ENCODE data around the gene HSD17B2. TPM values are rescaled to one million over a fixed set of nuclear protein-coding genes. Genes with fewer than 3 reads are reported as not detected.

HSD17B2 gene
- total and polyA plus RNA-seq, 2 of the 4 experiments (the other 2 are of a cell fraction), result 0.12 to 0.18 TPM

DNA sequence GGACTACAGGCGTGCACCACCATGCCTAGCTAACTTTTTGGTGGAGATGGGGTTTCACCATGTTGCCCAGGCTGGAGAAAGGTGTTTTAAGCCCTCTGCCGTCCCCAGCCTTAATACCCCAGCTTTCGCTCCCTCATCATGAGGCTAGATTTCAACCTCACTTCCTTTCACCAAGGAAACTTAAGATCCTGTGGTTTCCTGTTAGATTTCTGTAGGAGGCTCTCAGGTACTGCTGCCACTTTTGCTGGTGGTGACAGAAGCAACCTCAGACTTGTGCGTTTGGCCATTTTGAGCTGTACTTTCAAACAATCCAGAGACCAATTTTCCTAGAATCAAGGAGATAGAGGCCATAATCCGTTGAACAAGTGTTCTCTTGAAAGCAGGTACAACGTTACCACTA lies 98.7 kb downstream of the HSD17B2 start:
- Histone ChIP-seq H3K79me1 (ENCODE audit: low read depth in 1 of 2, low read length in 2 of 2) (no peaks in the 10 kb centered on the region), H3K14ac (replicated peaks; ENCODE audit: low read depth, low read length) (no peak overlapping the region), H4K8ac (ENCODE audit: low read depth in 2 of 2, low read length in 2 of 2) (no peak overlapping the region), H3K4me1 (ENCODE audit: control insufficient read depth, insufficient read depth, low read length) (peaks cover 1% of the 10 kb centered on the region; the same call in 1 of the 2 replicates), H4K5ac (ENCODE audit: low read depth, low read length) (no peak overlapping the region), H3K18ac (ENCODE audit: low read depth, low read length) (no peak overlapping the region), H4K20me1 (ENCODE audit: insufficient read depth, low read length) (no peaks in the 10 kb centered on the region), H2BK5ac (ENCODE audit: low read depth, low read length, poor library complexity, severe bottlenecking) (no peak overlapping the region), H3K23ac (ENCODE audit: low read depth, low read length) (no peak overlapping the region), H3K4ac (ENCODE audit: low read depth, low read length) (no peak overlapping the region), H2AK9ac (replicated peaks; ENCODE audit: low read depth, low read length, poor library complexity) (no peak overlapping the region), H3K9ac (ENCODE audit: low read depth, low read length) (no peak overlapping the region), H3K27ac (ENCODE audit: insufficient read depth, low read length) (no peak overlapping the region), H2BK20ac (ENCODE audit: low read depth, low read length) (no peak overlapping the region), H3K9me1 (ENCODE audit: insufficient read depth, low read length) (no peaks in the 10 kb centered on the region), H4K91ac (ENCODE audit: insufficient read depth, low read depth, low read length) (no peak overlapping the region), H3K4me2 (ENCODE audit: low read depth, low read length) (no peak overlapping the region), H2BK120ac (ENCODE audit: low read depth, low read length) (no peak overlapping the region), H2BK15ac (ENCODE audit: low read depth, low read length) (no peak overlapping the region), H3K9me3 (ENCODE audit: control insufficient read depth, insufficient read depth, low read length) (no peaks in the 10 kb centered on the region), H3K27me3 (ENCODE audit: control insufficient read depth, insufficient read depth, low read length) (no peaks in the 10 kb centered on the region), H2AFZ (replicated peaks; ENCODE audit: low read length, poor library complexity) (no peak overlapping the region), H3K56ac (ENCODE audit: extremely low read depth, insufficient read depth, low read length) (no peak overlapping the region), H3K36me3 (ENCODE audit: control insufficient read depth, insufficient read depth, low read length) (peaks cover 14% of the 10 kb centered on the region), H2AK5ac (ENCODE audit: low read depth, low read length) (no peak overlapping the region), H3K4me3 (ENCODE audit: insufficient read depth, low read depth, low read length) (no peak overlapping the region)
- TF ChIP-seq FOS (IDR thresholded peaks at IDR 0.05; ENCODE audit: low read depth, low read length) (no peak), MAFK (IDR thresholded peaks at IDR 0.05; ENCODE audit: low read depth, low read length) (no peak), RAD21 (IDR thresholded peaks at IDR 0.05; ENCODE audit: low read length) (no peak), SMC3 (IDR thresholded peaks at IDR 0.05; ENCODE audit: low read depth, low read length) (no peak), MXI1 (IDR thresholded peaks at IDR 0.05; ENCODE audit: borderline replicate concordance, low read depth, low read length) (no peak), NFE2L2 (IDR thresholded peaks at IDR 0.05; ENCODE audit: low read depth, low read length) (no peak), CHD1 (IDR thresholded peaks at IDR 0.05; ENCODE audit: low read depth, low read length) (no peak), MAZ (IDR thresholded peaks at IDR 0.05; ENCODE audit: borderline replicate concordance, low read depth, low read length) (no peak), RFX5 (IDR thresholded peaks at IDR 0.05; ENCODE audit: low read depth, low read length) (no peak), POLR2A (IDR thresholded peaks at IDR 0.05; ENCODE audit: low read depth, low read length) (no peak), BHLHE40 (IDR thresholded peaks at IDR 0.05; ENCODE audit: low read depth, low read length) (no peak), CEBPB (IDR thresholded peaks at IDR 0.05; ENCODE audit: low read depth, low read length) (no peak), RCOR1 (IDR thresholded peaks at IDR 0.05; ENCODE audit: insufficient replicate concordance, low read length) (no peak)
- TF ChIP-seq, protein P1, sequence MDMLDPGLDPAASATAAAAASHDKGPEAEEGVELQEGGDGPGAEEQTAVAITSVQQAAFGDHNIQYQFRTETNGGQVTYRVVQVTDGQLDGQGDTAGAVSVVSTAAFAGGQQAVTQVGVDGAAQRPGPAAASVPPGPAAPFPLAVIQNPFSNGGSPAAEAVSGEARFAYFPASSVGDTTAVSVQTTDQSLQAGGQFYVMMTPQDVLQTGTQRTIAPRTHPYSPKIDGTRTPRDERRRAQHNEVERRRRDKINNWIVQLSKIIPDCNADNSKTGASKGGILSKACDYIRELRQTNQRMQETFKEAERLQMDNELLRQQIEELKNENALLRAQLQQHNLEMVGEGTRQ (IDR thresholded peaks at IDR 0.05; ENCODE audit: low read depth, low read length), result no peak
- TF ChIP-seq, protein P2, sequence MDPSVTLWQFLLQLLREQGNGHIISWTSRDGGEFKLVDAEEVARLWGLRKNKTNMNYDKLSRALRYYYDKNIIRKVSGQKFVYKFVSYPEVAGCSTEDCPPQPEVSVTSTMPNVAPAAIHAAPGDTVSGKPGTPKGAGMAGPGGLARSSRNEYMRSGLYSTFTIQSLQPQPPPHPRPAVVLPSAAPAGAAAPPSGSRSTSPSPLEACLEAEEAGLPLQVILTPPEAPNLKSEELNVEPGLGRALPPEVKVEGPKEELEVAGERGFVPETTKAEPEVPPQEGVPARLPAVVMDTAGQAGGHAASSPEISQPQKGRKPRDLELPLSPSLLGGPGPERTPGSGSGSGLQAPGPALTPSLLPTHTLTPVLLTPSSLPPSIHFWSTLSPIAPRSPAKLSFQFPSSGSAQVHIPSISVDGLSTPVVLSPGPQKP (IDR thresholded peaks at IDR 0.05; ENCODE audit: borderline replicate concordance, low read depth, low read length), result no peak
- TF ChIP-seq, protein P3, sequence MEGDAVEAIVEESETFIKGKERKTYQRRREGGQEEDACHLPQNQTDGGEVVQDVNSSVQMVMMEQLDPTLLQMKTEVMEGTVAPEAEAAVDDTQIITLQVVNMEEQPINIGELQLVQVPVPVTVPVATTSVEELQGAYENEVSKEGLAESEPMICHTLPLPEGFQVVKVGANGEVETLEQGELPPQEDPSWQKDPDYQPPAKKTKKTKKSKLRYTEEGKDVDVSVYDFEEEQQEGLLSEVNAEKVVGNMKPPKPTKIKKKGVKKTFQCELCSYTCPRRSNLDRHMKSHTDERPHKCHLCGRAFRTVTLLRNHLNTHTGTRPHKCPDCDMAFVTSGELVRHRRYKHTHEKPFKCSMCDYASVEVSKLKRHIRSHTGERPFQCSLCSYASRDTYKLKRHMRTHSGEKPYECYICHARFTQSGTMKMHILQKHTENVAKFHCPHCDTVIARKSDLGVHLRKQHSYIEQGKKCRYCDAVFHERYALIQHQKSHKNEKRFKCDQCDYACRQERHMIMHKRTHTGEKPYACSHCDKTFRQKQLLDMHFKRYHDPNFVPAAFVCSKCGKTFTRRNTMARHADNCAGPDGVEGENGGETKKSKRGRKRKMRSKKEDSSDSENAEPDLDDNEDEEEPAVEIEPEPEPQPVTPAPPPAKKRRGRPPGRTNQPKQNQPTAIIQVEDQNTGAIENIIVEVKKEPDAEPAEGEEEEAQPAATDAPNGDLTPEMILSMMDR (conservative IDR thresholded peaks at IDR 0.05; ENCODE audit: low read depth, low read length), result no peak
- CTCF ChIA-PET, result no interaction called here
- POLR2A ChIA-PET (ENCODE audit: unreplicated experiment), result no interaction called here
- dilution Hi-C loops (cut with HindIII; ENCODE audit: low sequenced_read_pairs, unreplicated experiment) (no loop called here), intact Hi-C loops (cut with micrococcal nuclease) (no loop called here), in situ Hi-C loops (cut with MboI; ENCODE audit: low sequenced_read_pairs) (no loop called here)
- DNase-seq (no peak), ATAC-seq (ENCODE audit: low read depth) (no peak)
- 100% methylated on average over 1 of the region's 6 CpGs; no CpG with 5 or more reads in 1 of the 2 experiments for WGBS, 2 experiments (ENCODE audit: extremely low coverage in 2 of 2, insufficient read length in 1 of 2)
- no TSS peak for BruUV-seq (replicated peaks)

Measured in IMR-90 (cell line).